HEK293T (cell line): ENCODE data around the gene GRK7.

Source experiments
- CTBP1 ChIP-seq: fragments of 450-650 bp; IDR thresholded peaks from 2 replicates; pipeline ENCODE4 v1.6.1; 2016; ENCODE audit warnings: borderline replicate concordance
- FOXM1 ChIP-seq: fragments of 450-650 bp; IDR thresholded peaks from 2 replicates; pipeline ENCODE4 v1.6.1; 2017; ENCODE audit warnings: mild to moderate bottlenecking, borderline replicate concordance
- PKNOX1 ChIP-seq: fragments of 450-650 bp; IDR thresholded peaks from 2 replicates; pipeline ENCODE4 v1.6.1; 2016

DNA sequence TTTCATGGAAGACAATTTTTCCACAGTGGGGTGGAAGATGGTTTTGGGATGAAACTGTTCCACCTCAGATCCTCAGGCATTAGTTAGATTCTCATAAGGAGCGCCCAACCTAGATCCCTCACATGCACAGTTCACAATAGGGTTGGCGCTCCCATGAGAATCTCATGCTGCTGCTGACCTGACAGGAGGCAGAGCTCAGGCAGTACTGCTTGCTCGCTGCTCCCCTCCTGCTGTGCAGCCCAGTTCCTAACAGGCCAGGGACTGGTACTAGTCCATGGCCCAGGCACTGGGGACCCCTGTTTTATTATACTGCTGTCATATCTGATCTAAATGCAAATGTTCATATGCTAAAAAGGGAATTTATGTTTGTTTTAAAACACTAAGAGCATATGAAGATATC is 9.8 kb upstream of the GRK7 start:
- TF ChIP-seq FOXM1 = no peak
- TF ChIP-seq CTBP1 = no peak
- TF ChIP-seq PKNOX1 = no peak
